Measurements from ENCODE around the gene XDH.

DNA sequence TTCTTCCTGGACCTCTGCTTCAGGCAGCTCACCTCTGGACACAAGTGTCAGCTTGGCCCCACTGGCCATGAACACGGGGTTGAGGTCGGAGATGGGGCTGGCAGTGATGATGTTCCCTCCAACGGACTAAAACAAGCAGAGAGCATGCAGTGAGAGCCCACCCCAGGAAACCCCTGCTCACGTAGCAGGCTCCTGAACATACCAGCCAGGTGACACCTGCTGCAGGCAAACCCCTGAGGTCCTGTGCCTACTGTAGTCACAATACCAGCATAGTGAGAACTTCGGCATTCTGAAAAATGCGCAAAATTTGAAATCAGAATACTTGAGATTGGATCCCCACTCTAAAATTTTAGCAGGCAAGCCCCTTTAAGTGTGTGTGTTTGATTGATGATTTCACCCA is 32.9 kb downstream of the XDH start:
- TF ChIP-seq, protein P1, sequence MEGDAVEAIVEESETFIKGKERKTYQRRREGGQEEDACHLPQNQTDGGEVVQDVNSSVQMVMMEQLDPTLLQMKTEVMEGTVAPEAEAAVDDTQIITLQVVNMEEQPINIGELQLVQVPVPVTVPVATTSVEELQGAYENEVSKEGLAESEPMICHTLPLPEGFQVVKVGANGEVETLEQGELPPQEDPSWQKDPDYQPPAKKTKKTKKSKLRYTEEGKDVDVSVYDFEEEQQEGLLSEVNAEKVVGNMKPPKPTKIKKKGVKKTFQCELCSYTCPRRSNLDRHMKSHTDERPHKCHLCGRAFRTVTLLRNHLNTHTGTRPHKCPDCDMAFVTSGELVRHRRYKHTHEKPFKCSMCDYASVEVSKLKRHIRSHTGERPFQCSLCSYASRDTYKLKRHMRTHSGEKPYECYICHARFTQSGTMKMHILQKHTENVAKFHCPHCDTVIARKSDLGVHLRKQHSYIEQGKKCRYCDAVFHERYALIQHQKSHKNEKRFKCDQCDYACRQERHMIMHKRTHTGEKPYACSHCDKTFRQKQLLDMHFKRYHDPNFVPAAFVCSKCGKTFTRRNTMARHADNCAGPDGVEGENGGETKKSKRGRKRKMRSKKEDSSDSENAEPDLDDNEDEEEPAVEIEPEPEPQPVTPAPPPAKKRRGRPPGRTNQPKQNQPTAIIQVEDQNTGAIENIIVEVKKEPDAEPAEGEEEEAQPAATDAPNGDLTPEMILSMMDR (IDR thresholded peaks at IDR 0.05), result no peak
- TF ChIP-seq POLR2A (IDR thresholded peaks at IDR 0.05), result no peak
